GM12873 (cell line): ENCODE data around the gene PTRHD1.

Experiments
- TF ChIP-seq, protein P1 (sequence below): IDR thresholded peaks from 2 replicates; pipeline ENCODE4 v1.5.1; 2012; ENCODE audit warnings: low read depth, mild to moderate bottlenecking, moderate library complexity, low read length, control low read depth; ENCODE audit not compliant: insufficient read depth; ENCODE audit errors: missing control alignments

The PTRHD1 gene

DNA sequence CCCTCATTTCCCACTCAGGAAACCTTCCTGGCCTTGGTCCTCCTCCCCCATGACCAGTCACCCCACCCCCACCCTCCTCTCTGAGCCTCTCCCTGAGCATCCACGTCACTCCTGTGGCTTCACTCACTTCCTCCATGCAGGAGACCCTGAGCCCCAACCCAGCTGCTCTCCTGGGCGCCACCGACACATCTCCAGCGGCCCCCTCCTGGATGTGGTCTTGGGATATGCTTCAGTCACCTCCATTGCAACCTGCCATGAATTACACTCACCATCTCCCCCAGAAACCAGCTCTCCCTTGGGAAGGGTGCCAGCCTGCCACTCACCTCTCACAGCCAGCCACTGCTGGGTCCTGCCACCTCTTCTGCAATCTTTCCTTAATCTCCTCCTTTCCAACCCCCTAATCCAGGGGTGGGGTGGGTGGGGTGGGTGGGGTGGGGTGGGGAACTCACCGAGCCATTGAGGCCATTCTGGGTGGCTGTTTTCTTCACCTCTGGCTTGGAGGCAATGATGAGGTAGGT is 44.9 kb upstream of the PTRHD1 start:
- TF ChIP-seq, protein P1, sequence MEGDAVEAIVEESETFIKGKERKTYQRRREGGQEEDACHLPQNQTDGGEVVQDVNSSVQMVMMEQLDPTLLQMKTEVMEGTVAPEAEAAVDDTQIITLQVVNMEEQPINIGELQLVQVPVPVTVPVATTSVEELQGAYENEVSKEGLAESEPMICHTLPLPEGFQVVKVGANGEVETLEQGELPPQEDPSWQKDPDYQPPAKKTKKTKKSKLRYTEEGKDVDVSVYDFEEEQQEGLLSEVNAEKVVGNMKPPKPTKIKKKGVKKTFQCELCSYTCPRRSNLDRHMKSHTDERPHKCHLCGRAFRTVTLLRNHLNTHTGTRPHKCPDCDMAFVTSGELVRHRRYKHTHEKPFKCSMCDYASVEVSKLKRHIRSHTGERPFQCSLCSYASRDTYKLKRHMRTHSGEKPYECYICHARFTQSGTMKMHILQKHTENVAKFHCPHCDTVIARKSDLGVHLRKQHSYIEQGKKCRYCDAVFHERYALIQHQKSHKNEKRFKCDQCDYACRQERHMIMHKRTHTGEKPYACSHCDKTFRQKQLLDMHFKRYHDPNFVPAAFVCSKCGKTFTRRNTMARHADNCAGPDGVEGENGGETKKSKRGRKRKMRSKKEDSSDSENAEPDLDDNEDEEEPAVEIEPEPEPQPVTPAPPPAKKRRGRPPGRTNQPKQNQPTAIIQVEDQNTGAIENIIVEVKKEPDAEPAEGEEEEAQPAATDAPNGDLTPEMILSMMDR: no peak

DNA sequence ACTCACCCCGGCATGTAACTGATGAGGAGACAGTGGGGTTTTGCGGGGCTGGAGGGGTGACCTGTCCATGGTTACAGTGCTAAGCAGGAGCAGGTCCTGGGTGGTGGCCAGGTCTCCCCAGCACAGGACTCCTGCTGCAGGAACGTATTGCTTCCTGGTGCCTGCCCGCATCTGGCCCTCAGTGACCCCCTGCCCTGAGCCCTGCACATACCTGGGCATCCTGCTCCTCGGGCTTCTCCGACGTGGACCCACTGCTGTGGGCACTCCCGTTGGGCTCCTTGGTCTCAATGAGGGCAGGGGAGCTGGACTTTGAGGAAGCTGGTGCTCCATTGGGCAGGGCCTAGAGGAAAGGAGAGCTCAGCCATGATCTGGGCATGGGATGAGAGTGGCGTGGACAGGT is 43.5 kb upstream of the PTRHD1 start:
- TF ChIP-seq, protein P1: no peak

DNA sequence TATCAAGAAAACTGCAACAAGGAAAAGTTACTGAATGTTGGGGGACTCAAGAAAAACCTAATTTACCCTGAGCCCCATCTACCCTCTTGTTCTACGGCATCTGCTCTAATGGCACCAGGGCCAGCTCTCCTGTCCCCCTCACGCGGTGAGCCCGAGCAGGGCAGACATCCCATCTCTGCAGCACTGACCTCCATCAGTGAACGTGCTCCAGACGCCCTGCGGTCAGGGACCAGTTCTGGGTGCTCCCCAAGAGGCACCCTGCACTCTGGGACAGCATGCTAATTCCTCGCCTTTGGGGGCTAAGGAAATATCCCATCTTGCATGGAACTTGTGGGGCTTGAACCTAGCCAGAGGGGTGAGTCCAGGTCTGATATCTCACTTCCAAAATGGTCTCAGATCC is 43.0 kb upstream of the PTRHD1 start:
- TF ChIP-seq, protein P1: no peak

DNA sequence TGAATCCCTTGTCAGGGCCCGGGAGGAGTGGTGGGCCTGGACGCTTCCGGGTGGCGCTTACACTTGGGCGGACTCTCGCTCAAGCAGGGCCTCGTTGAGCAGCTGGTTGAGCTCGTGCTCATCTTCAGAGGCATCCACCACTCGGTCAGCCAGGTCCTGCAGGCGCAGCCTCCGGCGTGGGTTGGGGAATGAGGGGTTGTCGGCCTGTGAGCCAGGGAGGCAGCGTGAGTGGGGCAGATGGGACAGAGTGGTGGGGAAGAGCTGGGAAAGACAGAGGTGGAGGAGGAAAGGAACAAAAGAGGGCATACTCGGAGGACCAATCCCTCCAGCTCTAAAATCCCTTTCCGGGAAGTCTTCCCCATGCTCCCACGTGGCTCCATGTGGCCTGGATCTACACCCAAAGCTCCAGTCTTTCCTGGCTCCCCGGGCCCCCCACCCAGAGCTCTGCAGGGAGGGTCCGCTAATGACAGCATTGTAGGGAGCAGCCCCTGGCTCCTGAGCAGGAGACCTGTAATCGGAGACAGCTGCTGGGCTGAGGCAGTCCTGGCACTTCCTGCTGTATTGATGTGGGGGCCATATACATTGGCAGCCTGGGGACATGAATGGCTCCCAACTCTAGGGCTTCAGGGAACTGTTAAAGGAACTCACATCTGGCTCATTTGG is 41.7 kb upstream of the PTRHD1 start:
- TF ChIP-seq, protein P1: no peak

DNA sequence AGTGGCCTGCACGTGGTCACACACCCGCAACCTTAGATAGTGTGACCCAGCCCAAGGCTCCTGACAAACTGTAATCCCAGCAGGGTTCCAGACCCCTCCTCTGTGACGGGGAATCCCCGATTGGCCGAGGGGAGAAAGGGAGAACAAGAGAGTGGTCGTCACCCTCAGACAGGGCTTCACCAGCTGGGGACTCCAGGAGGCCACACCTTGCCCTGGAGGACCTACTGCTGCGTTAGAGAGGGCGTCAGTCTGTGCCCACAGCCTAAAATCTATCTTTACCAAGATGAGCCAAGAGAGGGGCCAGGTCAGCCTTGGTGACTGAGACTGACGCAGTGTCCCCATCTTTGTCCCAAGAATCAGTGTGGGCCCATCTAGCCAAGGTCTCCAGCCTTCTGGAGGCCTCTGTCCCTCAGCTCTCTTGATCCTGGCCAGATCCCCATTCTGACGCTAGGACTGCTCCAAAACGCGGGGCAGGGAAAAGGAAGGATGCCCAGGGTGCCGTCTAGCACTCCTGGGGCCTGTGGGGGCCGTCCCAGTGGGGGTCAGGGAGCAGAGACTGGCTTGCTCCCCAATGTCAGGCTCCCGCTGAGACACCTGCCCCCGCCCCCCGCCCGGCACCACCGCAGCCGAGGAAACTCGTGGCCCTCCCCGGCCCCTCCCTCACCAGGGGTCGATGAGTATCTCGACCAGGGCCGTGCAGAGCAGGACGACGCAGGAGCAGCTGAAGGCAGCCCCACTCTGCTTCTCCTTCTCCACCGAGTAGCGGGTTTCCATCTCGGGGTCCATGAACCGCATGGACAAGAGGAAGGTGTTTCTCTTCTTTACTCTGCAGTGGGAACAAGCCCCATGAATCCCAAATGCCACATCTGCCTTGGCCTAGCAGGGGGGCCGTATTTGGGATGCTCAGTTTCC is 40.9 kb upstream of the PTRHD1 start:
- TF ChIP-seq, protein P1: no peak

DNA sequence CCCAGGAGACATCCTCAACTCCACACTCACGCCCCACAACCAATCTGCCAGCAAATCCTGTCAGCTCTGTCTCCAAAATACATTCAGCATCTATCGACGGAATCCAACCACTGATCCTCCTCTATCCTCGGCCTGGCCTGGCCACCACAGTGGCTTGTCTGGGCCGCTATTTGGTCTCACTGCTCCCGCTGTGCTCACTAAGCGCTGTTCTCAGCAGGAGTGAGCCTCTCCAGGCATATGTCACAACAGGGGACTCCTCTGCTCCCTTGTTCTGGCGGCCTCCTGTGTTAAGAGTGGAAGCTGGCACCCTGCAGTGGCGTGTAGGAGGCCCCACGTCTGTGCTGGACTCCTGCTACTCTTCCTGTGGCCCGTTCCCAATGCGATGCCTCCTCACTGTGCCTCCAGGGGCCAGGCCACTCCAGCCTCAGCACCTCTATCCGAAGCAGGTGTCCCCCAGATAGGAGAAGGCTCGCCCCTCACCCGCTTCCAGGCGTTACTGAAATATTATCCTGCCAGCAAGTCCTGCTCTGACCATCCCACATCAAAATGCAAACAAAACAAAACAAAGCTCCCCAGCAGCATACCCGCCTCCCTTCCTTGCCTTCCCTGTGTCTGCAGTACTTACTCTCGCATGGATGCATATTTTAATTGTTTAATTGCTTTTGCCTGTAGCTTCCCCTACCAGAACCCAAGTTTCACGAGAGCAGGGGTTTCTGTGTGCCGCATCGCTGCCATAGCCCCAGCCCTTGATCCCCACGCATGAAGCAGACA is 39.9 kb upstream of the PTRHD1 start:
- TF ChIP-seq, protein P1: no peak
